ENCODE data around the gene ADGRG2.

The ADGRG2 gene

GRCh38 chrX:18955676-18956075 is 166.6 kb downstream of the ADGRG2 start:
- DNase-seq (ENCODE audit: low read depth), result no peak

- DNase-seq (ENCODE audit: low read depth), result no peak
These were observed 171.2 kb downstream of the ADGRG2 start for GRCh38 chrX:18951032-18951431.

GRCh38 chrX:18949944-18950301 is 172.3 kb downstream of the ADGRG2 start:
- DNase-seq (ENCODE audit: low read depth), result no peak

GRCh38 chrX:18949291-18949943 is 172.9 kb downstream of the ADGRG2 start:
- DNase-seq (ENCODE audit: low read depth), result no peak

GRCh38 chrX:18946611-18947010 is 175.7 kb downstream of the ADGRG2 start:
- no peak for DNase-seq (ENCODE audit: low read depth)

- DNase-seq (ENCODE audit: low read depth), result no peak
These were observed 176.1 kb downstream of the ADGRG2 start for GRCh38 chrX:18946157-18946556.

GRCh38 chrX:18945483-18945882 is 176.8 kb downstream of the ADGRG2 start:
- DNase-seq (ENCODE audit: low read depth), result no peak

GRCh38 chrX:18944482-18944881 is 177.8 kb downstream of the ADGRG2 start:
- no peak for DNase-seq (ENCODE audit: low read depth)

GRCh38 chrX:18941896-18942295 is 180.4 kb downstream of the ADGRG2 start:
- DNase-seq (ENCODE audit: low read depth), result no peak
